CD14-positive monocyte (primary cell): ENCODE data around the gene EPB41L2. TPM values are rescaled to one million over a fixed set of nuclear protein-coding genes. Genes with fewer than 3 reads are reported as not detected.

Experiments used
- DNase-seq, 3 donors: peaks; one replicate each; pipeline ENCODE4 v3.0.0-alpha.2; 2011 to 2022
- H2AFZ ChIP-seq: 2 replicates; pipeline ENCODE4 v1.6.0; 2012; ENCODE audit warnings: mild to moderate bottlenecking, low read depth, low read length, inconsistent platforms; ENCODE audit not compliant: insufficient read depth, poor library complexity, severe bottlenecking
- H3K27ac ChIP-seq, 2 donors: 1 replicate in 1 of 2; 2 replicates in 1 of 2; pipeline ENCODE4 v1.5.1; 2012 to 2013; ENCODE audit warnings: low read length in 2 of 2, control low read depth in 1 of 2, inconsistent platforms in 1 of 2, low read depth in 1 of 2, mild to moderate bottlenecking in 1 of 2
- H3K27me3 ChIP-seq, 2 donors: one replicate each; pipeline versions ENCODE4 v1.6.0 to v1.6.1; 2011 to 2013; ENCODE audit warnings: low read length in 2 of 2; ENCODE audit not compliant: control insufficient read depth in 2 of 2, insufficient read depth in 2 of 2
- H3K36me3 ChIP-seq, 2 donors: replicated peaks in 1 of 2; 1 replicate in 1 of 2; 2 replicates in 1 of 2; pipeline versions ENCODE4 v1.5.1 to v1.6.1; 2012 to 2013; ENCODE audit warnings: low read length in 2 of 2, control low read depth in 1 of 2, inconsistent platforms in 1 of 2, mild to moderate bottlenecking in 1 of 2; ENCODE audit not compliant: insufficient read depth in 2 of 2, control insufficient read depth in 1 of 2
- H3K4me1 ChIP-seq, 2 donors: 1 replicate in 1 of 2; 2 replicates in 1 of 2; pipeline versions ENCODE4 v1.5.1 to v1.6.1; 2012 to 2013; ENCODE audit warnings: low read length in 2 of 2, control low read depth in 1 of 2, inconsistent platforms in 1 of 2, mild to moderate bottlenecking in 1 of 2, moderate library complexity in 1 of 2; ENCODE audit not compliant: insufficient read depth in 2 of 2, control insufficient read depth in 1 of 2
- H3K4me2 ChIP-seq: replicated peaks from 2 replicates; pipeline ENCODE3; 2012; ENCODE audit warnings: low read length, moderate library complexity, mild to moderate bottlenecking; ENCODE audit not compliant: poor library complexity, severe bottlenecking; ENCODE audit errors: extremely low read depth
- H3K4me3 ChIP-seq, 3 experiments: fragments of 200-600 bp in 1 of 3; sonication (generic) in 1 of 3; replicated peaks in 1 of 3; 1 replicate in 2 of 3; 2 replicates in 1 of 3; pipeline ENCODE4 v1.5.1; 2011 to 2013; ENCODE audit warnings: low read length in 3 of 3, mild to moderate bottlenecking in 3 of 3, control low read depth in 2 of 3, low read depth in 2 of 3, inconsistent platforms in 1 of 3, moderate library complexity in 1 of 3
- H3K79me2 ChIP-seq: 2 replicates; pipeline ENCODE4 v1.6.0; 2012; ENCODE audit warnings: mild to moderate bottlenecking, control low read depth, inconsistent platforms, low read length, moderate library complexity; ENCODE audit not compliant: insufficient read depth
- H3K9ac ChIP-seq: 2 replicates; pipeline ENCODE4 v1.6.0; 2017; ENCODE audit warnings: low read length, mild to moderate bottlenecking; ENCODE audit not compliant: insufficient read depth, poor library complexity, severe bottlenecking
- H3K9me3 ChIP-seq, 2 donors: replicated peaks in 1 of 2; 1 replicate in 1 of 2; 2 replicates in 1 of 2; pipeline versions ENCODE4 v1.5.1 to v1.6.1; 2012 to 2013; ENCODE audit warnings: low read length in 2 of 2, control low read depth in 1 of 2; ENCODE audit not compliant: control insufficient read depth in 1 of 2, insufficient read depth in 1 of 2
- H4K20me1 ChIP-seq: 2 replicates; pipeline ENCODE4 v1.6.0; 2012; ENCODE audit warnings: mild to moderate bottlenecking, low read length, control low read depth, moderate library complexity; ENCODE audit not compliant: insufficient read depth
- H3K27ac Mint-ChIP-seq, 7 donors: one replicate each; pipeline ENCODE4 v1.8.0; 2020; ENCODE audit warnings: mild to moderate bottlenecking in 7 of 7, mixed read lengths in 7 of 7, moderate library complexity in 6 of 7, inconsistent platforms in 2 of 7
- H3K27me3 Mint-ChIP-seq, 3 donors: one replicate each; pipeline ENCODE4 v1.8.0; 2021 to 2022; ENCODE audit warnings: low read depth in 3 of 3, mild to moderate bottlenecking in 3 of 3, mixed read lengths in 3 of 3, moderate library complexity in 3 of 3, inconsistent platforms in 1 of 3
- H3K36me3 Mint-ChIP-seq, 2 donors: one replicate each; pipeline ENCODE4 v1.8.0; 2020; ENCODE audit warnings: mixed read lengths in 2 of 2, inconsistent platforms in 1 of 2, mild to moderate bottlenecking in 1 of 2
- H3K4me1 Mint-ChIP-seq: one replicate; pipeline ENCODE4 v1.8.0; 2020; ENCODE audit warnings: mild to moderate bottlenecking, mixed read lengths
- H3K4me3 Mint-ChIP-seq, 2 donors: one replicate each; pipeline ENCODE4 v1.8.0; 2020; ENCODE audit warnings: mild to moderate bottlenecking in 2 of 2, mixed read lengths in 2 of 2, moderate library complexity in 1 of 2
- H3K9me3 Mint-ChIP-seq, 7 donors: one replicate each; pipeline ENCODE4 v1.8.0; 2020 to 2022; ENCODE audit warnings: mixed read lengths in 7 of 7, mild to moderate bottlenecking in 6 of 7, moderate library complexity in 6 of 7, inconsistent platforms in 2 of 7
- CTCF ChIP-seq: fragments of 200-600 bp; IDR thresholded peaks from one replicate; pipeline ENCODE4 v1.8.0; 2022; ENCODE audit warnings: antibody characterized with exemption, mild to moderate bottlenecking
- WGBS: methylation state at CpG from one replicate; pipeline ENCODE4 v1.1.5; 2013; ENCODE audit warnings: missing lambda C conversion rate; ENCODE audit not compliant: insufficient coverage; 5-methylcytosine and 5-hydroxymethylcytosine counted together
- intact Hi-C, 2 donors: fragments of 100-400 bp; cut with micrococcal nuclease; formaldehyde crosslinking; loops; one replicate each; pipeline versions ENCODE4 v1.15.0 to v1.15.1; 2023
- polyA plus RNA-seq, 3 donors: library from polyadenylated mRNA; depleted of rRNA in 1 of 3; unstranded in 2 of 3; stranded (reverse) in 1 of 3; fragments of 300-500 nt in 2 of 3; fragments of >200 nt in 1 of 3; fragmentation: Illumina TruSeq in 2 of 3; gene quantifications; 1 replicate in 2 of 3; 2 replicates in 1 of 3; pipeline ENCODE4 v1.2.3, GENCODE V29; 2012 to 2021

EPB41L2 gene
- polyA plus RNA-seq, 3 donors, result 3.4 to 7.2 (median 4.6) TPM

- no peak overlapping the region for H3K4me3 ChIP-seq
- no peak for DNase-seq
- intact Hi-C loops, result no loop called here
- H3K36me3 ChIP-seq, result no peaks in the 10 kb centered on the region
- no peak for TF ChIP-seq CTCF
- H3K4me1 ChIP-seq, result no peaks in the 10 kb centered on the region
- H3K9me3 ChIP-seq, result no peaks in the 10 kb centered on the region
- Mint-ChIP-seq H3K4me1 (no peaks in the 10 kb centered on the region), H3K9me3 (no peaks in the 10 kb centered on the region), H3K4me3 (no peak overlapping the region), H3K27ac (peak overlapping the region in 1 of 7 donors; percentile 57), H3K36me3 (no peaks in the 10 kb centered on the region), H3K27me3 (no peaks in the 10 kb centered on the region)
- no peaks in the 10 kb centered on the region for H3K79me2 ChIP-seq
- H3K4me2 ChIP-seq, result no peak overlapping the region
- H3K27ac ChIP-seq, result no peak overlapping the region
- no peak overlapping the region for H3K9ac ChIP-seq
- no peaks in the 10 kb centered on the region for H4K20me1 ChIP-seq
- no peak overlapping the region for H2AFZ ChIP-seq
- no peaks in the 10 kb centered on the region for H3K27me3 ChIP-seq
- no CpG with 5 or more reads among the region's 1 CpG for WGBS
Observed at GRCh38 chr6:131107151-131107550, 44.1 kb upstream of the EPB41L2 start.

GRCh38 chr6:131103901-131104300 lies 40.9 kb upstream of the EPB41L2 start:
- H3K4me3 ChIP-seq, result no peak overlapping the region
- Mint-ChIP-seq H3K36me3 (no peaks in the 10 kb centered on the region), H3K4me1 (no peaks in the 10 kb centered on the region), H3K4me3 (no peak overlapping the region), H3K27ac (peak overlapping the region in 1 of 7 donors; percentile 0), H3K9me3 (peaks cover 0 to 11% (median 3%) of the 10 kb centered on the region in 7 donors), H3K27me3 (no peaks in the 10 kb centered on the region)
- H4K20me1 ChIP-seq, result no peaks in the 10 kb centered on the region
- no CpG with 5 or more reads among the region's 1 CpG for WGBS
- H3K79me2 ChIP-seq, result no peaks in the 10 kb centered on the region
- H3K27ac ChIP-seq, result no peak overlapping the region
- no peak overlapping the region for H3K4me2 ChIP-seq
- no peaks in the 10 kb centered on the region for H3K9me3 ChIP-seq
- no peak for TF ChIP-seq CTCF
- no peak overlapping the region for H2AFZ ChIP-seq
- no peaks in the 10 kb centered on the region for H3K27me3 ChIP-seq
- DNase-seq, result no peak
- no peak overlapping the region for H3K9ac ChIP-seq
- H3K4me1 ChIP-seq, result no peaks in the 10 kb centered on the region
- intact Hi-C loops, result no loop called here
- H3K36me3 ChIP-seq, result no peaks in the 10 kb centered on the region
